HEK293 (cell line): Measurements from ENCODE around the gene IGSF9B.

Experiments used
- CTCF ChIA-PET: fragments of 350-600 bp; formaldehyde crosslinking; extraction: SDS; loops from one replicate; lab custom pipeline; 2021; ENCODE audit warnings: antibody characterized with exemption; lab: Yijun Ruan, JAX
- POLR2A ChIA-PET: fragments of 300-600 bp; formaldehyde crosslinking; extraction: SDS; loops from one replicate; lab custom pipeline; 2020; ENCODE audit warnings: antibody characterized with exemption, inconsistent platforms; lab: Yijun Ruan, JAX
- H3K27ac ChIP-seq: fragments of 200-500 bp; sonication (Bioruptor generic); 2 replicates; pipeline ENCODE4 v1.5.1; 2014; ENCODE audit warnings: low read depth, low read length, control low read depth, inconsistent platforms; ENCODE audit errors: extremely low read depth
- H3K36me3 ChIP-seq, 2 experiments: fragments of 200-500 bp in 1 of 2; sonication (Bioruptor generic) in 1 of 2; 1 replicate in 1 of 2; 2 replicates in 1 of 2; pipeline ENCODE4 v1.5.1; 2014 to 2017; ENCODE audit warnings: inconsistent platforms in 2 of 2, low read length in 2 of 2; ENCODE audit not compliant: control insufficient read depth in 2 of 2, insufficient read depth in 1 of 2
- H3K4me1 ChIP-seq: fragments of 200-500 bp; sonication (Bioruptor generic); 2 replicates; pipeline ENCODE4 v1.5.1; 2014; ENCODE audit warnings: mild to moderate bottlenecking, low read length, inconsistent platforms; ENCODE audit not compliant: control insufficient read depth, insufficient read depth
- H3K4me3 ChIP-seq: 2 replicates; pipeline ENCODE4 v1.5.1; 2011; ENCODE audit warnings: low read depth, mild to moderate bottlenecking, control low read depth, low read length, moderate library complexity
- H3K9me3 ChIP-seq: fragments of 200-500 bp; sonication (Bioruptor generic); 2 replicates; pipeline ENCODE4 v1.5.1; 2014; ENCODE audit warnings: low read depth, low read length, inconsistent platforms; ENCODE audit not compliant: control insufficient read depth, insufficient read depth
- BCL11A ChIP-seq: fragments of 450-650 bp; formaldehyde crosslinking; IDR thresholded peaks from 2 replicates; pipeline ENCODE4 v1.5.1; 2016; ENCODE audit warnings: low read depth, missing biosample characterization, missing genetic modification characterization
- GFI1B ChIP-seq: fragments of 450-650 bp; formaldehyde crosslinking; IDR thresholded peaks from 2 replicates; pipeline ENCODE4 v1.5.1; 2016; ENCODE audit warnings: missing biosample characterization, missing genetic modification characterization
- GLI4 ChIP-seq: fragments of 450-650 bp; formaldehyde crosslinking; IDR thresholded peaks from 2 replicates; pipeline ENCODE4 v1.5.1; 2016; ENCODE audit warnings: missing biosample characterization, missing genetic modification characterization
- GLIS2 ChIP-seq: fragments of 450-650 bp; formaldehyde crosslinking; IDR thresholded peaks from 2 replicates; pipeline ENCODE4 v1.5.1; 2016; ENCODE audit warnings: missing biosample characterization, missing genetic modification characterization
- HOXD13 ChIP-seq: sonication (generic); formaldehyde crosslinking; IDR thresholded peaks from 2 replicates; pipeline ENCODE4 v1.8.0; 2022; ENCODE audit warnings: missing genetic modification reagents, borderline replicate concordance
- PATZ1 ChIP-seq: fragments of 450-650 bp; formaldehyde crosslinking; IDR thresholded peaks from 2 replicates; pipeline ENCODE4 v1.5.1; 2016; ENCODE audit warnings: missing biosample characterization, missing genetic modification characterization
- PRDM2 ChIP-seq: fragments of 450-650 bp; formaldehyde crosslinking; IDR thresholded peaks from 2 replicates; pipeline ENCODE4 v1.5.1; 2016; ENCODE audit warnings: missing biosample characterization, missing genetic modification characterization, borderline replicate concordance
- SP7 ChIP-seq: fragments of 450-650 bp; formaldehyde crosslinking; IDR thresholded peaks from 2 replicates; pipeline ENCODE4 v1.5.1; 2016; ENCODE audit warnings: missing biosample characterization, missing genetic modification characterization
- TCF7L2 ChIP-seq: IDR thresholded peaks from 2 replicates; pipeline ENCODE4 v1.6.1; 2011; ENCODE audit warnings: low read depth, mild to moderate bottlenecking, inconsistent platforms, low read length, moderate library complexity, borderline replicate concordance
- ZNF138 ChIP-seq: fragments of 450-650 bp; formaldehyde crosslinking; IDR thresholded peaks from 2 replicates; pipeline ENCODE4 v1.5.1; 2016; ENCODE audit warnings: missing biosample characterization, missing genetic modification characterization, borderline replicate concordance
- ZNF146 ChIP-seq: fragments of 450-650 bp; formaldehyde crosslinking; IDR thresholded peaks from 2 replicates; pipeline ENCODE4 v1.5.1; 2016; ENCODE audit warnings: missing biosample characterization, missing genetic modification characterization
- ZNF16 ChIP-seq: fragments of 450-650 bp; formaldehyde crosslinking; IDR thresholded peaks from 2 replicates; pipeline ENCODE4 v1.5.1; 2016; ENCODE audit warnings: low read depth, missing biosample characterization, missing genetic modification characterization
- ZNF24 ChIP-seq: fragments of 450-650 bp; formaldehyde crosslinking; IDR thresholded peaks from 2 replicates; pipeline ENCODE4 v1.5.1; 2016; ENCODE audit warnings: missing biosample characterization, missing genetic modification characterization
- ZNF266 ChIP-seq: fragments of 450-650 bp; formaldehyde crosslinking; IDR thresholded peaks from 2 replicates; pipeline ENCODE4 v1.5.1; 2016; ENCODE audit warnings: missing biosample characterization, missing genetic modification characterization, low read depth
- ZNF302 ChIP-seq: fragments of 450-650 bp; formaldehyde crosslinking; IDR thresholded peaks from 2 replicates; pipeline ENCODE4 v1.5.1; 2016; ENCODE audit warnings: missing biosample characterization, missing genetic modification characterization, low read depth
- ZNF501 ChIP-seq: fragments of 450-650 bp; formaldehyde crosslinking; IDR thresholded peaks from 2 replicates; pipeline ENCODE4 v1.5.1; 2016; ENCODE audit warnings: missing biosample characterization, missing genetic modification characterization
- ZNF549 ChIP-seq: fragments of 450-650 bp; IDR thresholded peaks from 2 replicates; pipeline ENCODE4 v1.5.1; 2018; ENCODE audit warnings: missing biosample characterization, missing genetic modification characterization, mild to moderate bottlenecking, inconsistent platforms, moderate library complexity
- ZNF558 ChIP-seq: fragments of 450-650 bp; formaldehyde crosslinking; IDR thresholded peaks from 2 replicates; pipeline ENCODE4 v1.5.1; 2016; ENCODE audit warnings: missing biosample characterization, missing genetic modification characterization
- ZNF585B ChIP-seq: fragments of 450-650 bp; formaldehyde crosslinking; IDR thresholded peaks from 2 replicates; pipeline ENCODE4 v1.5.1; 2016; ENCODE audit warnings: missing biosample characterization, missing genetic modification characterization
- ZNF600 ChIP-seq: fragments of 450-650 bp; formaldehyde crosslinking; IDR thresholded peaks from 2 replicates; pipeline ENCODE4 v1.5.1; 2016; ENCODE audit warnings: missing biosample characterization, missing genetic modification characterization
- ZNF621 ChIP-seq: fragments of 450-650 bp; formaldehyde crosslinking; IDR thresholded peaks from 2 replicates; pipeline ENCODE4 v1.5.1; 2017; ENCODE audit warnings: missing biosample characterization, missing genetic modification characterization
- ZNF707 ChIP-seq: fragments of 450-650 bp; formaldehyde crosslinking; IDR thresholded peaks from 2 replicates; pipeline ENCODE4 v1.5.1; 2016; ENCODE audit warnings: missing biosample characterization, missing genetic modification characterization
- ZNF76 ChIP-seq: fragments of 450-650 bp; formaldehyde crosslinking; IDR thresholded peaks from 2 replicates; pipeline ENCODE4; 2016; ENCODE audit warnings: low read depth, missing biosample characterization, missing genetic modification characterization, borderline replicate concordance
- ZNF768 ChIP-seq: fragments of 450-650 bp; formaldehyde crosslinking; IDR thresholded peaks from 2 replicates; pipeline ENCODE4 v1.5.1; 2018; ENCODE audit warnings: missing biosample characterization, mild to moderate bottlenecking, missing genetic modification characterization
- ZNF837 ChIP-seq: fragments of 450-650 bp; formaldehyde crosslinking; IDR thresholded peaks from 2 replicates; pipeline ENCODE4 v1.5.1; 2016; ENCODE audit warnings: missing biosample characterization, missing genetic modification characterization
- TF ChIP-seq, protein P1 (sequence below): fragments of 450-650 bp; formaldehyde crosslinking; IDR thresholded peaks from 2 replicates; pipeline ENCODE4 v1.5.1; 2016; ENCODE audit warnings: missing biosample characterization, missing genetic modification characterization

The IGSF9B gene

GRCh38 chr11:133901316-133901715 lies 55.5 kb downstream of the IGSF9B start:
- Histone ChIP-seq H3K27ac (no peak overlapping the region), H3K4me3 (no peak overlapping the region), H3K9me3 (no peaks in the 10 kb centered on the region), H3K4me1 (no peaks in the 10 kb centered on the region), H3K36me3 (peaks cover 0 to 5% of the 10 kb centered on the region in 2 experiments; a peak in 1 of 3 replicates)
- CTCF ChIA-PET, result no interaction called here
- POLR2A ChIA-PET, result no interaction called here
- TF ChIP-seq GLIS2 (tag by site-specific recombination) (no peak), ZNF600 (tag by site-specific recombination) (no peak), PATZ1 (no peak), ZNF501 (no peak), ZNF76 (tag by site-specific recombination) (no peak), ZNF24 (tag by site-specific recombination) (no peak), GFI1B (no peak), ZNF585B (tag by site-specific recombination) (no peak), ZNF768 (tag by site-specific recombination) (no peak), SP7 (tag by site-specific recombination) (no peak), ZNF138 (no peak), BCL11A (tag by site-specific recombination) (no peak), ZNF621 (tag by site-specific recombination) (no peak), GLI4 (no peak), ZNF146 (tag by site-specific recombination) (no peak), ZNF549 (tag by site-specific recombination) (no peak), ZNF707 (tag by site-specific recombination) (no peak), ZNF266 (tag by site-specific recombination) (no peak), HOXD13 (CRISPR knock-in tag) (no peak)
- TF ChIP-seq, protein P1, sequence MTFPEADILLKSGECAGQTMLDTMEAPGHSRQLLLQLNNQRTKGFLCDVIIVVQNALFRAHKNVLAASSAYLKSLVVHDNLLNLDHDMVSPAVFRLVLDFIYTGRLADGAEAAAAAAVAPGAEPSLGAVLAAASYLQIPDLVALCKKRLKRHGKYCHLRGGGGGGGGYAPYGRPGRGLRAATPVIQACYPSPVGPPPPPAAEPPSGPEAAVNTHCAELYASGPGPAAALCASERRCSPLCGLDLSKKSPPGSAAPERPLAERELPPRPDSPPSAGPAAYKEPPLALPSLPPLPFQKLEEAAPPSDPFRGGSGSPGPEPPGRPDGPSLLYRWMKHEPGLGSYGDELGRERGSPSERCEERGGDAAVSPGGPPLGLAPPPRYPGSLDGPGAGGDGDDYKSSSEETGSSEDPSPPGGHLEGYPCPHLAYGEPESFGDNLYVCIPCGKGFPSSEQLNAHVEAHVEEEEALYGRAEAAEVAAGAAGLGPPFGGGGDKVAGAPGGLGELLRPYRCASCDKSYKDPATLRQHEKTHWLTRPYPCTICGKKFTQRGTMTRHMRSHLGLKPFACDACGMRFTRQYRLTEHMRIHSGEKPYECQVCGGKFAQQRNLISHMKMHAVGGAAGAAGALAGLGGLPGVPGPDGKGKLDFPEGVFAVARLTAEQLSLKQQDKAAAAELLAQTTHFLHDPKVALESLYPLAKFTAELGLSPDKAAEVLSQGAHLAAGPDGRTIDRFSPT (tag by site-specific recombination), result no peak

- no peaks in the 10 kb centered on the region for H3K36me3 ChIP-seq
- no peaks in the 10 kb centered on the region for H3K9me3 ChIP-seq
- ChIA-PET CTCF (interaction anchor here (0.6 kb wide), 1 partner anchor 1271 kb away, joined by 3 read pairs; no protein-coding TSS in a partner anchor), POLR2A (no interaction called here)
- H3K4me1 ChIP-seq, result no peaks in the 10 kb centered on the region
- H3K4me3 ChIP-seq, result no peak overlapping the region
- no peak overlapping the region for H3K27ac ChIP-seq
- no peak for TF ChIP-seq ZNF16 (tag by site-specific recombination)
- no peak for TF ChIP-seq ZNF837 (tag by site-specific recombination)
- no peak for TF ChIP-seq ZNF621 (tag by site-specific recombination)
- TF ChIP-seq ZNF558 (tag by site-specific recombination), result no peak
- TF ChIP-seq TCF7L2, result no peak
- no peak for TF ChIP-seq PRDM2
- no peak for TF ChIP-seq ZNF302 (tag by site-specific recombination)
These were observed 56.3 kb downstream of the IGSF9B start for GRCh38 chr11:133900176-133901105.
